HL-60 (cell line): ENCODE results near the gene ACOXL.

Experiments used
- CTCF ChIP-seq: IDR thresholded peaks from one replicate; pipeline ENCODE4 v1.5.1; 2011; ENCODE audit warnings: low read length, control low read depth, inconsistent platforms; ENCODE audit not compliant: insufficient read depth
- GABPA ChIP-seq: IDR thresholded peaks from 2 replicates; pipeline ENCODE4 v1.6.1; 2012; ENCODE audit warnings: low read depth
- POLR2AphosphoS5 ChIP-seq: IDR thresholded peaks from 2 replicates; pipeline ENCODE4 v1.6.1; 2012; ENCODE audit warnings: low read depth
- REST ChIP-seq: IDR thresholded peaks from 2 replicates; pipeline ENCODE4 v1.6.1; 2012; ENCODE audit warnings: low read depth; ENCODE audit not compliant: insufficient replicate concordance
- SPI1 ChIP-seq: IDR thresholded peaks from 2 replicates; pipeline ENCODE4 v1.6.1; 2012; ENCODE audit warnings: low read depth, mild to moderate bottlenecking, borderline replicate concordance

- TF ChIP-seq CTCF, result no peak
- TF ChIP-seq POLR2AphosphoS5, result no peak
- TF ChIP-seq REST, result no peak
- no peak for TF ChIP-seq GABPA
- no peak for TF ChIP-seq SPI1
These were observed 394.2 kb downstream of the ACOXL start for GRCh38 chr2:111126581-111126980.
